ENCODE data around the gene CCDC12.
"Not testable (repeated sequence)": the region's sequence is repeated elsewhere in the genome, so short reads cannot be mapped to it uniquely, and the experiment has no call there.

The CCDC12 gene

GRCh38 chr3:46922426-46922825 is 54.1 kb downstream of the CCDC12 start:
- DNase-seq (ENCODE audit: low read depth) = no peak

- no peak for DNase-seq (ENCODE audit: low read depth)
Measured at GRCh38 chr3:46921871-46922271, 54.7 kb downstream of the CCDC12 start.

- DNase-seq (ENCODE audit: low read depth) = no peak
Measured at GRCh38 chr3:46921041-46921440, 55.5 kb downstream of the CCDC12 start.

DNA sequence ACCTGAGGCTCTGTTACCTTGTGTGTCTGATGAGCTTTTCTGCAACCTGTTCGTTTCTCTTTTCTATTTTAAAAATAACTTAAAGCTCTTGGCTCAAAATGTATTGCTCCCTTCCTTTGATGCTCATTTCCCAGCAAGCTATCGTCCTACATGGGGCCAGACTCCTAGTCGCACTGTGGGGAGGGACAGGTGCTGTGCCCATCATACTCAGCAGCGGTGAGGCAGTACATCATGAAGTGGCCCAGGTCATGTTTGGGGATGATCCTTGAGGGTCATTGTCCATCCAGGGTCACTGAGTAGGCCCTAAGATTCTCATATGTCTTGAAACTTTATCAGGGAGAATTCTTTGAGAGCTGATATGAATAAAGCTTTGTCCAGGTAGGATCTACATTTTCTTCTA is 57.9 kb downstream of the CCDC12 start:
- DNase-seq (ENCODE audit: low read depth) = no peak

GRCh38 chr3:46918202-46918601 is 58.3 kb downstream of the CCDC12 start:
- no peak for DNase-seq (ENCODE audit: low read depth)

DNA sequence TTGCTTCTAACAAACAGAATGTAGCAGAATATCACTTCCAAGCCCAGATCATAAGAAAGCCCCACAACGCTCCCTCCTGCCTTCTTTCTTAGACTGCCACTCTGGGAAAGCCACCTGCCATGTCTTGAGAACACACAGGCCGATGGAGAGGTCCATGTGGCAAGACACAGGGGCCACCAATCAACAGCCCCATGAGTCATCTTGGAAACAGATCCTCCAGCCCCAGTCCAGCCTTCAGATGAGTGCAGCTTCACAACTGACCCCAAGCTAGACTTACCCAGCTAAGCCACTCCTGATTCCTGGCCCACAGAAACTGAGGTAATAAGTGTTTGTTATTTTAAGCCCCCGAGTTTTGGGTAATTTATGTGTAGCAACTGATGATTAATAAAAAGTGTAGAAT is 59.3 kb downstream of the CCDC12 start:
- no peak for DNase-seq (ENCODE audit: low read depth)

DNA sequence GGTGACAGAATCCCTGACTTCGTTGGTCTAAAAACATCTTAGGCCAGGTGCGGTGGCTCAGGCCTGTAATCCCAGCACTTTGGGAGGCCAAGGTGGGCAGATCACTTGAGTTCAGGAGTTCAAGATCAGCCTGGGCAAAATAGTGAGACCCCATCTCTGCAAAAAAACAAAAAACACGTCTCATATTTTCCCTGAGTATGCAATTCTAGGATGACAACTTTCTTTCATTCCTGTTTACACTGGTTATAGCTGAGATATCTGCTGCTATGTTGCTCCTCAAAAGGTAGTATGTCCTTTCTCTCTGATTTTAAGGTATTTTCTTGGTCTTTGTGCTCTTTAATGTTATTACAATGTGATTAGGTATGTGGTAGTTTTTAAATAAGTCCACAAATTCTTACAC is 59.7 kb downstream of the CCDC12 start:
- no peak for DNase-seq (ENCODE audit: low read depth)

DNA sequence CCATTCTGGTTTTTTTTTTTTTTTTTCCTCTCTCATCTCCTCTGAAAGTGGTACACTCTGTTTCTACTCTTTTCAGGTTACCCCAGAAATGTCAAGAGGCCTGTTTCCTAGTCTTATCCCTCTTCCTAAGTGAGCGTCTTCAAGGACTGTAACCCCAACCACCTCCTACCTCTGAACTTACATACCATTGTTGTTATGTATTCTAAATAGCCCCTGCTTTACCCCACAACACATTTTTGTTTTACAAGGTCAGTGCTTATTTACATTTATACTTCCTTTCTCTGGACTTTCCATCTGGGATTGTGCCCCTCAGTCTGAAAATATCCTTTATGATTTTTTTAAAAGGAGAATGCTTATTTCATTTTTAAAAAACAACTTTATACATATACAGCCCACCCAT is 60.3 kb downstream of the CCDC12 start:
- DNase-seq (ENCODE audit: low read depth) = no peak

DNA sequence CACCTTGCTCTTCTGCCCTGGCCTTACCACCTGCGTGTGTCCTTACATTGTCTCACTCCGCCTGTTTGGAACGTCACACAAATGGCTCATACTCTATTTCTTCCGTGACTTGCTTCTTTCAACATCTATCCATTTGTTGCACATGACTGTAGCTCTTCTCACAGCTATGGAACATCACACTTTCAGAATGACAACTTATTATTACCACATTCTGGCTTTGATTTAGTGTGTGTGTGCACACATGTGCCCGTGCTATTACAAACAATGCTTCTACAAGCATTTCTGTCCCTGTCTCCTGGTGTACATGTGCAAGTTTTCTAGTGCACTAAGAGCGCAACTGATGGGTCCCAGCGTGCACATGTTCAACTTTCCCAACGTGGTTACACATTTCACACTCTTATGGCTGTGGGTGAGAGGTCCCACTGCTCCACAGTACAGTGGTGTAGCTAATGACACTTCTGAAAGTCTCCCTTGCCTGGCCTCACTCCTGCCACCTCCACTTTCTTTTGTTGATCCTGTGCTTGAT is 61.2 kb downstream of the CCDC12 start:
- DNase-seq (ENCODE audit: low read depth) = no peak

- no peak for DNase-seq (ENCODE audit: low read depth)
Measured at GRCh38 chr3:46914849-46915248, 61.7 kb downstream of the CCDC12 start.

GRCh38 chr3:46913644-46914043 is 62.9 kb downstream of the CCDC12 start:
- no peak for DNase-seq (ENCODE audit: low read depth)

- no peak for DNase-seq (ENCODE audit: low read depth)
Measured at GRCh38 chr3:46912986-46913385, 63.6 kb downstream of the CCDC12 start.

DNA sequence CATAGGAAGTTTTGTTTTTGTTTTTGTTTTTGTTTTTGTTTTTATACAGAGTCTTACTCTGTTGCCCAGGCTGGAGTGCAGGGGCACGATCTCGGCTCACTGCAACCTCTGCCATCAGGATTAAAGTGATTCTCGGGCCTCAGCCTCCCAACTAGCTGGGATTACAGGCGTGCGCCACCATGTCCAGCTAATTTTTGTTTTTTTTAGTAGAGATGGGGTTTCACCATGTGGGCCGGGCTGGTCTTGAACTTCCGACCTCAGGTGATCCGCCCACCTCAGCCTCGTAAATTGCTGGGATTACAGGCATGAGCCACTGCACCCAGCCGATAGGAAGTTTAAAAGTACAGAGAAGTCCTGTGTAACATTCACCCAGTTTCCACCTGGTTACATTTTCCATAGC is 65.6 kb downstream of the CCDC12 start:
- not testable (repeated sequence) for DNase-seq (ENCODE audit: low read depth)

DNA sequence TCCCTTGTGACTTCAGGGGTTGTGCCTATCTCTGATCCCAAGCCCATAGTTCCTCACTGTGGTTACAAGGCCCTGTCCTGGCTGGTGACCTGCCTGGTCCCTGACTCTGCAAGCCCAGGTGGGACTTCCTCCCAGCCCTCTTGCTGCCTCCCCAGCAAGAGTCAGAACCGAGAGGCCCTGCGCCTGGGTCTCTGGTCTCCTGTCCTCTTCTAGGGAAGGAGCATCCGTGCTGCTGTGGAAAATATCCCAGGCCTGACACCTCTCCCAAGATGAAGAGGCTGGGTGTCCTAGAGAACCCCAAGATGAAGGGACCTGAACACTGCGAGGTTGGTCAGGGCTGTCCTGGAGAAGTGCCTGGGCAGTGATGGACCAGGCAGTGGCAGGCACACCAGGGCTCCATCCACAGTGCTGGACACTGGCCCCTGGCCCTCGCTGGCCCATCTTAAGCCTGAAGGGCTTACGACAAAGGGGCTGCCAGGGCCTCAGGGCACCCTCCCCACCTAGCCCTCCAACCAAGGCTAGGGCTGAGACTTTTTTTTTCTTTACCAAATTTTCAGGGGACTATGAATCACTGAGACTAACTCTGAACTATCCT is 66.3 kb downstream of the CCDC12 start:
- DNase-seq (ENCODE audit: low read depth) = no peak

DNA sequence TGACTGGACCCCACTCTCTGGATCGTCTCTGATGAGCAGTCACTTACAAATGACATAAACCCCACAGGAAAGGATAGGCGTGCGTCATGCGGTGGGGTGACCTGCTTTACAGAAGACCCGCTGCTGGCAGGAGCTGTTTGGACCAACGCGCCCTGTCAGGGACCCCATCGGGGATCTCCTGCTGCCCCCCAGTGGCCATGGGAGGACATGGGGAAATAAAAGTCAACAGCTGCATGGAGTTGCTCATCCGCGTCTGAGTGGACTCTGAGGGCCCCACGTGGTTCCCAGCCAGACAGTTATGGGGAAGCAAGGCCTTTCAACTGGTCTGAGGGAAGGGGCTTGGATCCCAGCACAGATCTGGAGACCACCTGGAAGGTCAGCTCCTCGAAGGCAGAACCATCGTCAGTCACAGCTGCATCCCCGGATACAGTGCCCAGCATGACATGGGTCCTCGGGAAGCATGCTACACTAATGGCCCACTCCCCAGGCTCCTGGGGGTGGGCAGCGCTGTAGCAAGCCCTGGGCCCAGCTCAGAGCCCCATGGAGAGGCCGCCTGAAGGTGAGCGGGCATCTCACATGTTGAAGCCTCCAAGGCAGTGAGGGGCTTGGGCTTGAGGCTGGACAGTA is 66.9 kb downstream of the CCDC12 start:
- DNase-seq (ENCODE audit: low read depth) = peak; percentile 64

- DNase-seq (ENCODE audit: low read depth) = no peak
Measured at GRCh38 chr3:46908986-46909534, 67.5 kb downstream of the CCDC12 start.

GRCh38 chr3:46908294-46908985 is 68.1 kb downstream of the CCDC12 start:
- no peak for DNase-seq (ENCODE audit: low read depth)

DNA sequence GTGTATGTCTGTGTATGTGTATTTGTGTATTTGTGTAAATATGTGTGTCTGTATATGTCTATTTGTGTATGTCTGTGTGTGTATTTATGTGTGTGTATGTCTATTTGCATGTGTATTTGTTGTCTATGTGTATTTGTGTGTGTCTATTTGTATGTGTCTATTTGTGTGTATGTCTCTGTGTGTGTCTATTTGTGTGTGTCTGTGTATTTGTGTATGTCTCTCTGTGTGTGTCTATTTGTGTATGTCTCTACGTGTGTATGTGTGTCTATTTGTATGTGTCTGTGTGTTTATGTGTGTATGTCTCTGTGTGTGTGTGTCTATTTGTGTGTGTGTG is 68.6 kb downstream of the CCDC12 start:
- DNase-seq (ENCODE audit: low read depth) = no peak

DNA sequence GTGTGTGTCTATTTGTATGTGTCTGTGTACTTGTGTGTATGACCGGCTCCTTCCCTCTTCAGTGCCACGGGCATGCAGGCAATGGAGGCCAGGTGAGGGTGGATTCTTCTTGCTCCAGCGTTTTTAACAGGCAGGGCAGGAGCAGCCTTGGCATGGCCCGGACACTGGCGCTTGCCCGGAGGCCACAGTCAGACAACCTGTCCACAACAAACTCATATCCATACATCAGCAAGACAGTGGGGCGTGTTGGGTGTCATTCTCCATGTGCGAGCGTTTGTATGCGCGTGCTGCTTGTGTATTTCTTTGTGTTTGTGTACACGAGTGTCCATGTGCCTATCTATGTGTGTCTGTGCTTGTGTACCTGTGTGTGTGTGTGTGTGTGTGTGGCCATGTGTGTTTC is 69.3 kb downstream of the CCDC12 start:
- no peak for DNase-seq (ENCODE audit: low read depth)

- no peak for DNase-seq (ENCODE audit: low read depth)
Measured at GRCh38 chr3:46906471-46907058, 70.0 kb downstream of the CCDC12 start.

DNA sequence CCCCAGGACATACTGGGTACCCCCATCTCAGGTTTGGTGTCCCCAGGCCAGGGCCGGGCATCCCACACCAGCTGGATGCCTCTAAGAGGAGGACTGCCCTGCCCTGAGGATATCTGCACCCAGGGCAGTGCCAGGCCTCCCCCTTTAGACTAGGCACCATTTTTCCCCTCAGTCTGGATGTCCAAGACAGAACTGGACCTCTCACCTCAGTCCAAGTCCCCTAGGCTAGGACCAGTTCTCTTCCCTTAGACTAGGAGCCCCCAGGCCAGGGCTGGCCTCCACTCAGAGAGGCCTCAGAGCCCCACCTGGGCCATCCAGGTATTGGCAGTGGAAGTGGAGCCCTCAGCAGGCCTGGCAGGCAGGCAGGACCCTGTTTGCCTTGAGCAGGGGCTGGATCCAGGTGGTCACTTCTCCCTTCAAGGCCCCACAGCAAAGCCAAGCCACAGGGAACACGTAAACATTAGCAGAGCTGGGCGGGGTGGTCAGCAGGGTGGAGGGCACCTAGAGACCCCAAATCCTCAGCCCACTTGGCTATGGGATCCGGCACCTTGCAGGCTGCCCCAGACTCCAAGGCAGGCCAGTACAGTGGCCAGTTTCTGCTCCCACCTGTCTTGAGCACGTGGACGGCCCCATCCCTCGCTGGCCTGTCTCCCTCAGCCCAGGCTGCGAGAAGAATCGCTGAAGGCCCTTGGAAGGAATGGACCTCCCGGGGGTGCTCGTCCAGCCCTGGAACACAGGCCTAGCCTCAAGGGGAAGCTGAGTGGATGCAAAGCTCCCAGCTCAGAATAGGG is 70.7 kb downstream of the CCDC12 start:
- no peak for DNase-seq (ENCODE audit: low read depth)

DNA sequence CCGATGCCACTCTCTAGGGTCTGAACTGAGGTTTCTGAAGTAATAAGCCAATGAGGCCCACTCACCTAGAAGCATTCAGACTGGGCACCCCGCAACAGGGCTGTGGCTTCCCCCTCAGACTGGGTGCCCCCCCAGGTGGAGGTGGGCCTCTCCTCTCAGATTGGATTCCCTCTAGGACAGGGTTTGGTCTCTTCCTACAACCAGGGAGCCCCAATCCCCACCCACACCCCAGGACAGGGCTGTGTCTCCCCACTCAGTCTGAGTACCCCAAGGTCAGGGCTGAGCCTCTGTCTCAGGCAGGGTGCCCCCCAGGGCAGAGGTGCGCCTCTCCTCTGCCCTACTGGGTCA is 71.4 kb downstream of the CCDC12 start:
- DNase-seq (ENCODE audit: low read depth) = no peak

All from HS-27A (cell line).